ENCODE results near the gene METTL17.
A peak's percentile ranks its signal among the peaks of the same experiment; 100 is the strongest.
"Not testable (repeated sequence)": the region's sequence is repeated elsewhere in the genome, so short reads cannot be mapped to it uniquely, and the experiment has no call there.

The METTL17 gene, protein sequence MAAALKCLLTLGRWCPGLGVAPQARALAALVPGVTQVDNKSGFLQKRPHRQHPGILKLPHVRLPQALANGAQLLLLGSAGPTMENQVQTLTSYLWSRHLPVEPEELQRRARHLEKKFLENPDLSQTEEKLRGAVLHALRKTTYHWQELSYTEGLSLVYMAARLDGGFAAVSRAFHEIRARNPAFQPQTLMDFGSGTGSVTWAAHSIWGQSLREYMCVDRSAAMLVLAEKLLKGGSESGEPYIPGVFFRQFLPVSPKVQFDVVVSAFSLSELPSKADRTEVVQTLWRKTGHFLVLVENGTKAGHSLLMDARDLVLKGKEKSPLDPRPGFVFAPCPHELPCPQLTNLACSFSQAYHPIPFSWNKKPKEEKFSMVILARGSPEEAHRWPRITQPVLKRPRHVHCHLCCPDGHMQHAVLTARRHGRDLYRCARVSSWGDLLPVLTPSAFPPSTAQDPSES

GRCh38 chr14:20989787-20990600 lies at the start of gene METTL17:
METTL17 (plus strand) TSS chr14:20989980; CDS start chr14:20990003, 23 bp downstream.
- peak; percentile 76 for DNase-seq

DNA sequence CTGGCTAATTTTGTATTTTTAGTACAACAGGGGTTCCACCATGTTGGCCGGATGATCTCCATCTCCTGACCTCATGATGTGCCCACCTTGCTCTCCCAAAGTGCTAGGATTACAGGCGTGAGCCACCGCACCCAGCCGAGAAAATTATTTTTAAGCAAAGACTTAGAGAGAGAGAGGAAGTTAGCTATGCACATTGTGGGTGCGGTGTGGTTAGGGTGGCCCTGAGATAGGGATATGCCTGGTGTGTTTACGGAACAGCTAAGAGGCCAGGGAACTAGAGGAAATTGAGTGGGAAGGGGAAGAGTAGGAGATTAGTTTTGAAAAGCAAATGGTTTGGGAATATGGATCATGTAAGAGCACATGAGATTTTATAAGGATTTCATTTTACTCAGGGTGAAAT lies 44.6 kb upstream of the METTL17 start:
- DNase-seq, result not testable (repeated sequence)

DNA sequence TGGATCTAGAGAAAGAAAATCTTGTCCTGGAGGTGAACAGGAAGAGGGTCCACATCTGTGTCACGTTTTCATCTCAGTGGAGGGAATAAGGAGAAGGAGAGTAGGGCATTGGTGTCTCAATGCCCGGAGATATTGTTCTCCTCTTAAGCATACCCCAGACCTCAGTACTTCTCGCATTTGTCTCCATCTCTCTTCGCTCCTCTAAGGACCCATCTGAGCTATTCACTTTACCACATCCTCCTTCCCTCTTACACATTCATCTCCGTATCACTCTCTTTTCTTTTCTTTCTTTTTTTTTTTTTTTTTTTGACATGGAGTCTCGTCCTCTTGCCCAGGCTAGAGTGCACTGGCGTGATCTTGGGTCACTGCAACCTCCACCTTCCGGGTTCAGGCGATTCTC lies 43.1 kb upstream of the METTL17 start:
- DNase-seq, result not testable (repeated sequence)

GRCh38 chr14:20954736-20955537 lies 34.8 kb upstream of the METTL17 start, which contains the start of gene RNASE2:
RNASE2 (plus strand) TSS chr14:20955487; CDS start chr14:20955772, 285 bp downstream.
- not testable (repeated sequence) for DNase-seq

GRCh38 chr14:20955538-20955873 lies 34.3 kb upstream of the METTL17 start:
- DNase-seq, result not testable (repeated sequence)

DNA sequence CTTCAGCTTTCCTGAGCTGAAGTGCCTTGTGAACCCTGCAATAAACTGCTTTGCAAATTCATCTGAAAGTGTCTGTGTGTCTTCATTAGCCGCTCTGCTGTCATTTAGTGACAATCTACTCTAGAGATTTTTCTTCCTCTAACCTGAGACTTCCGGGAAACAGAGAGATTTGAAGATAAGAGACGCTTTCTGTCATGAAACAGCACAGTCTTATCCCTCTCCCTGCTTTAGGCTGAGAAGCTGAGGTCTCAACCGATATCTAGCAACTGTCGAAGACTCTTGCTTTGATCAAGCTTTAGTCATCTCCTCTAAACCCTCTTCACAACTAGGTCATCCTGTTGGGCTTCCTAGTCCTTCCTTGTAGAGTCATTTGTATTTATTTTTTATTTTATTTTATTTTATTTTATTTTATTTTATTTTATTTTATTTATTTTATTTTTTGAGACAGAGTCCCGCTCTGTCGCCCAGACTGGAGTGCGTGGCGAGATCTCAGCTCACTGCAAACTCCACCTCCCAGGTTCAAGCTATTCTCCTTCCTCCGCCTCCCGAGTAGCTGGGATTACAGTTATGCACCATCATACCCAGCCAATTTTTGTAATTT lies 33.3 kb upstream of the METTL17 start:
- DNase-seq, result no peak

DNA sequence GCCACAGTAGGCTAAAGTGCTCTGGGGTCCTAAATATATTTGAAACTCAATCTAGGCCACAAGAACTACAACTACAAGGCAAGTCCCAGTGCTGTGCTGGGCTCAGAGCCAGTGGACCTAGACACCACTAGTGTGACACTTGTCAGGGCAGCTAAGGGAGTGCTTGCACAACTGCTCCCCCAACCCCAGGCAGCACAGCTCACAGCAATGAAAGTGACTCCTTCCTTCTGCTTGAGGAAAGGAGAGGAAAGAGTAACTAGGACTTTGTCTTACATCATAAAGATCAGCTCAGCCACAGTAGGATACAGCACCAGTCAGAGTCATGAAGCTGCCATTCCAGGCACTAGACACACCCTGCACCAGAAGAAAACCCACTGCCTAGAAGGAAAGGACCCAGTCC lies 30.8 kb upstream of the METTL17 start:
- DNase-seq, result not testable (repeated sequence)

GRCh38 chr14:20969336-20969735 lies 20.4 kb upstream of the METTL17 start:
- no peak for DNase-seq

GRCh38 chr14:20970647-20970982 lies 19.2 kb upstream of the METTL17 start:
- DNase-seq, result no peak

- peak; percentile 71 for DNase-seq
Measured at GRCh38 chr14:20970983-20971704, 18.6 kb upstream of the METTL17 start.

GRCh38 chr14:20971705-20972021 lies 18.1 kb upstream of the METTL17 start:
- DNase-seq, result no peak

- no peak for DNase-seq
Measured at GRCh38 chr14:20973501-20973900, 16.3 kb upstream of the METTL17 start.

DNA sequence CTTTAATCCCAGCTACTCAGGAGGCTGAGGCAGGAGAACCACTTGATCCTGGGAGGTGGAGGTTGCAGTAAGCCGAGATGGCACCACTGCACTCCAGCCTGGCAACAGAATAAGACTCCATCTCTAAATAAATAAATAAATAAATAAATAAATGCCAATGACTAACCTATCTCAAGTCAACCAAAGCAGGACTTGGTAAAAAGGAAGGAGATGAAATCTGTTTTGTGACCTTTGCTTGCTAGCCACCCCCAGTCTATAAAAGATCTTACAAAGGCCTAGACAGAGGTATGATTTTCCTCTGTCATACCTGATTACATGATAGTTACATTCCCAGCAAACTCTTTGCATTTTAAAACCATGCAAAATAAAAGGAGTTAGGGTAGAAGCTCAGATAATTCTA lies 13.5 kb upstream of the METTL17 start:
- no peak for DNase-seq

- DNase-seq, result no peak
Measured at GRCh38 chr14:20978687-20979086, 11.1 kb upstream of the METTL17 start.

DNA sequence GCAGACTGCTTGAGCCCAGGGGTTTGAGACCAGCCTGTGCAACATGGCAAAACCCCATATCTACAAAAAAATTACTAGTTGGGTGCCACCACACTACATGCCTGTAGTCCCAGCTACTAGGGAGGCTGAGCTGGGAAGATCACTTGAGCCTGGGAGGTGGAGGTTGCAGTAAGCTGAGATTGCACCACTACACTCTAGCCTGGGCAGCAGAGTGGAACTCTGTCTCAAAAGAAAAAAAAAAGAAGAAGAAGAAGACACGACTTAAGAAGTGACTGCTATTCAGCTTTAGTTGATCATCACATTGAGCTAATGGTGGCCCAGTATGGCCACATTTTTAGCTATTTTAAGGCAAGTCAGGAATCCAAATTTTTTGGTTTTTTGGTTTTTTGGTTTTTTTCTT lies 8.9 kb upstream of the METTL17 start:
- no peak for DNase-seq

DNA sequence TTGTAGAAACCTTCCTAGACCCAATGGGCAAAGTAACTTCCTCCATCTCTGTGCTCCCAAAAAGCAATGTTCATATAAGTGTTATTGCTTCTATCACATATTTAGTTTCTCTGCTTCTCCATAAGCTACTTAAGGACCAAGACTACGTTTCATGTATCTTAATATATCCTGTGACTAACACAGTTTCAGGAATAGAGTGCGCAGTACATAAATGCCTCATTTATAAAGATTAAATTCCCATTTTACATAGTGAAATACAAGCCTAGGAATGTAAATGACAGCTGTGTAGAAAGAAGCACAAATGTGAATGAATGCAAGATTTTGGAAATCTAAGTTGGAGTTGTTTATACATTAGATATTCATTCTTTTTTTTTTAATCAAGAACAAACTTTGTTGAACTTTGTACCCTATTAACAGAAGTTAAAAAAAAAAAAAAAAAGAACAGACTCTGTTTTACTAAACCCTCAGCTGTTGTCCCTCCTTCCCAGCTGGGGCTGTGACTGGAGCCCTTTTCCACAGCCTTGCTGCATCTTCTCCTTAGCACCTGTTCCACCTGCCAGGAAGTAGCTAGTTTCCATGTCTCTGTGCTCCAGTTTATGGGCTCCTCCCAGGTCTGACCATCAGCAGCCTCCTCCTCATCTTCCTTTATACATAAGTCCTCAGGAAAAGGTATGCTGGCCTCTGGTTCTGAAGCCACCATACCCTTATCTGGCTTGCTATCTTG lies 7.0 kb upstream of the METTL17 start:
- no peak for DNase-seq

DNA sequence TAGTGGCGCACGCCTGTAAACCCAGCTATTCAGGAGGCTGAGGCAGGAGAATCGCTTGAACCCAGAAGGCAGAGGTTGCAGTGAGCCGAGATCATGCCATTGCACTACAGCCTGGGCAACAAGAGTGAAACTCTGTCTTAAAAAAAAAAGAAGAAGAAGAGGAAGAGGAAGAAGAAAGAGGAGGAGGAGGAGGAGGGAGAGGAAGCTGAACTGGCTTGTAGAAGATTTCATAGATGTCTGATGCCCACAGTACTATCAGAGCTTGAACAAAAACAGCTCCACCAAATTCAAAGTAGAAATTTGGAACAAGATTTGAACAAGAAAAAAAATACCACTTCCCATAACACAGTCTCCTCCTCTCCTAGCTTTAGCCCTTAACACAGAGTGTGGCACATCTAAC lies 4.1 kb upstream of the METTL17 start:
- DNase-seq, result not testable (repeated sequence)

DNA sequence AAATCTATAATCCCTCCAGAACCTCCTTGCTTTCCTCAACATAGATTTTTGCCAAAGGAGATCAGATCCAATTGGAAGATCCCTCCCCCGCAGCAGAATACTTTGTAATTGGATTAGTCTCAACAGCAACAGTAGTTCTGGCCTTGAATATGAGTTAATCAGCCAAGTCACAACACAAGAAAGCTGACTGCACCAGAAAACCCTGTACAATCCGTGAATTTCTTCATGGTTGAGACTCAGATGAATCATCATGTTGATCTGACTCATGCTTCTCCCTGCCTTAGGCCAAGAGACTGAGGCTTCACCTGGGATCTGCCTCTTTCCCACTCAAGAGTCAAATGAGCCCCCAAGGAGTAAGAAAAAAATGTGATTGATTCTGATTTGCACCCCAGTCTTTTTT lies 3.0 kb upstream of the METTL17 start:
- no peak for DNase-seq

GRCh38 chr14:20988717-20989470 lies 886 bp upstream of the METTL17 start:
- DNase-seq, result no peak

DNA sequence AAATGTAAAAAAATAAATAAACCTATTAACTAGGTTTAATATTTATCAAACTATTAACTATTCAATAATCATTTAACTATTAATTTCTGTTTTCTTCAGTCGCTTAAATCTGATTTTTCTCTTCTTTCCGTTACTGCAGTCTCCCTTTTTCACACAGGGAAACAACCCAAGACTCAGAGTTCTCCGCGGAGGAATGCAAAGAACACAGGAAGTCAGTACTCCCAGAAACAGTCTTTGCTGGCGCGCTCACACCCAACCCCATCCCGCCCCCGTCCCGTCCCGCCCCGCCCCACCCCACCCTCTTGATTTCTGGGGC lies 351 bp upstream of the METTL17 start:
- no peak for DNase-seq

DNA sequence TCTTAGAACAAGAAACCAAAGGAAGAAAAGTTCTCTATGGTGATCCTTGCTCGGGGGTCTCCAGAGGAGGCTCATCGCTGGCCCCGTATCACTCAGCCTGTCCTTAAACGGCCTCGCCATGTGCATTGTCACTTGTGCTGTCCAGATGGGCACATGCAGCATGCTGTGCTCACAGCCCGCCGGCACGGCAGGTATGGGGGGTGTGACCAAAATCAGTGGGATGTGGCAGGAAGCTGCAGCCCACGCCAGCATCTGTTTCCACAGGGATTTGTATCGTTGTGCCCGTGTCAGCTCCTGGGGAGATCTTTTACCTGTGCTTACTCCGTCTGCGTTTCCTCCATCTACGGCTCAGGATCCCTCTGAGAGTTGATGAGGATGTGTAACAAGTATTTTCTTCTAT lies 6.7 kb downstream of the METTL17 start:
- DNase-seq, result no peak
